Smooth muscle cell (in vitro differentiated cells): ENCODE measurements around the gene SLC6A4. TPM values are rescaled to one million over a fixed set of nuclear protein-coding genes. Genes with fewer than 3 reads are reported as not detected.

Experiments
- DNase-seq: peaks from one replicate; lab custom pipeline; 2025; ENCODE audit not compliant: unreplicated experiment; lab: John Stamatoyannopoulos, UW
- H2AFZ ChIP-seq: fragments of 200-600 bp; sonication (generic); 2 replicates; pipeline ENCODE4 v1.6.0; 2016; ENCODE audit warnings: antibody characterized with exemption, low read depth, mild to moderate bottlenecking
- H3F3A ChIP-seq: fragments of 200-600 bp; sonication (generic); 2 replicates; pipeline ENCODE4 v1.6.0; 2017; ENCODE audit warnings: antibody characterized with exemption, low read depth
- H3K27ac ChIP-seq: fragments of 200-600 bp; sonication (generic); 2 replicates; pipeline ENCODE4 v1.5.1; 2016; ENCODE audit warnings: low read depth, mild to moderate bottlenecking
- H3K27me3 ChIP-seq: fragments of 200-600 bp; sonication (generic); 2 replicates; pipeline ENCODE4 v1.6.1; 2016; ENCODE audit warnings: low read depth, mild to moderate bottlenecking
- H3K36me3 ChIP-seq: fragments of 200-600 bp; sonication (generic); 2 replicates; pipeline ENCODE4 v1.5.1; 2016; ENCODE audit warnings: low read depth
- H3K4me1 ChIP-seq: fragments of 200-600 bp; sonication (generic); 2 replicates; pipeline ENCODE4 v1.5.1; 2016; ENCODE audit warnings: low read depth
- H3K4me2 ChIP-seq: fragments of 200-600 bp; sonication (generic); 2 replicates; pipeline ENCODE4 v1.6.0; 2016; ENCODE audit warnings: mild to moderate bottlenecking
- H3K4me3 ChIP-seq: fragments of 200-600 bp; sonication (generic); 2 replicates; pipeline ENCODE4 v1.5.1; 2016; ENCODE audit warnings: mild to moderate bottlenecking
- H3K79me2 ChIP-seq: fragments of 200-600 bp; sonication (generic); 2 replicates; pipeline ENCODE4 v1.6.0; 2016; ENCODE audit warnings: low read depth, mild to moderate bottlenecking
- H3K9ac ChIP-seq: fragments of 200-600 bp; sonication (generic); 2 replicates; pipeline ENCODE4 v1.6.0; 2016; ENCODE audit warnings: low read depth
- H3K9me3 ChIP-seq: fragments of 200-600 bp; sonication (generic); replicated peaks from 2 replicates; pipeline ENCODE4 v1.5.1; 2016; ENCODE audit warnings: low read depth
- H4K20me1 ChIP-seq: fragments of 200-600 bp; sonication (generic); 2 replicates; pipeline ENCODE4 v1.6.0; 2016; ENCODE audit warnings: low read depth
- WGBS: methylation state at CpG from one replicate; pipeline ENCODE4 v1.1.7; 2016; ENCODE audit warnings: low lambda C conversion rate; 5-methylcytosine and 5-hydroxymethylcytosine counted together
- polyA plus RNA-seq: library from polyadenylated mRNA; unstranded; fragments of >200 nt; fragmentation: Nextera tagmentation; extraction: Ambion mirVana; gene quantifications from 2 replicates; pipeline ENCODE4 v1.2.1, GENCODE V29; 2016
- total RNA-seq: library from RNA; depleted of rRNA; stranded (reverse); fragments of >200 nt; gene quantifications from 2 replicates; pipeline ENCODE4 v1.2.3, GENCODE V29; 2014
- TF ChIP-seq, protein P1 (sequence below): fragments of 200-600 bp; sonication (generic); IDR thresholded peaks from 2 replicates; pipeline ENCODE4 v1.5.1; 2017; ENCODE audit warnings: borderline replicate concordance, mild to moderate bottlenecking, antibody characterized with exemption; ENCODE audit not compliant: insufficient read depth, poor library complexity, severe bottlenecking

The SLC6A4 gene
- total and polyA plus RNA-seq, 2 experiments from 2014 or later: 0.11 to 0.49 TPM

DNA sequence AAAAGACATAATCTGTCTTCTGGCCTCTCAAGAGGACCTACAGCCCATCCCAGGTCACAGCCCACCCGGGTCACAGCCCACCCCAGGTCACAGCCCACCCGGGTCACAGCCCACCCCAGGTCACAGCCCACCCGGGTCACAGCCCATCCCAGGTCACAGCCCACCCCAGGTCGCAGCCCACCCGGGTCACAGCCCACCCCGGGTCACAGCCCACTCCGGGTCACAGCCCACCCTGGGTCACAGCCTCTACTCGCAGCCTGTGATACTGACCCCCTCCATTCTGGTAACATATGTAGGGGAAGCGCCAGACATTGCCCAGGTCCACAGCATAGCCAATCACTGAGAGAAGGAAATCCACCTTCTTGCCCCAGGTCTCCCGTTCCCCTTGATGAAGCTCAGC lies 14.2 kb downstream of the SLC6A4 start:
- DNase-seq: no peak
- no peaks in the 10 kb centered on the region for H3K27me3 ChIP-seq
- H2AFZ ChIP-seq: no peak overlapping the region
- no peaks in the 10 kb centered on the region for H3K9me3 ChIP-seq
- H3F3A ChIP-seq: no peaks in the 10 kb centered on the region
- no peaks in the 10 kb centered on the region for H3K79me2 ChIP-seq
- 82% methylated on average over 1 of the region's 10 CpGs for WGBS
- no peak overlapping the region for H3K4me3 ChIP-seq
- no peak overlapping the region for H3K9ac ChIP-seq
- TF ChIP-seq, protein P1, sequence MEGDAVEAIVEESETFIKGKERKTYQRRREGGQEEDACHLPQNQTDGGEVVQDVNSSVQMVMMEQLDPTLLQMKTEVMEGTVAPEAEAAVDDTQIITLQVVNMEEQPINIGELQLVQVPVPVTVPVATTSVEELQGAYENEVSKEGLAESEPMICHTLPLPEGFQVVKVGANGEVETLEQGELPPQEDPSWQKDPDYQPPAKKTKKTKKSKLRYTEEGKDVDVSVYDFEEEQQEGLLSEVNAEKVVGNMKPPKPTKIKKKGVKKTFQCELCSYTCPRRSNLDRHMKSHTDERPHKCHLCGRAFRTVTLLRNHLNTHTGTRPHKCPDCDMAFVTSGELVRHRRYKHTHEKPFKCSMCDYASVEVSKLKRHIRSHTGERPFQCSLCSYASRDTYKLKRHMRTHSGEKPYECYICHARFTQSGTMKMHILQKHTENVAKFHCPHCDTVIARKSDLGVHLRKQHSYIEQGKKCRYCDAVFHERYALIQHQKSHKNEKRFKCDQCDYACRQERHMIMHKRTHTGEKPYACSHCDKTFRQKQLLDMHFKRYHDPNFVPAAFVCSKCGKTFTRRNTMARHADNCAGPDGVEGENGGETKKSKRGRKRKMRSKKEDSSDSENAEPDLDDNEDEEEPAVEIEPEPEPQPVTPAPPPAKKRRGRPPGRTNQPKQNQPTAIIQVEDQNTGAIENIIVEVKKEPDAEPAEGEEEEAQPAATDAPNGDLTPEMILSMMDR: no peak
- H4K20me1 ChIP-seq: no peaks in the 10 kb centered on the region
- no peak overlapping the region for H3K27ac ChIP-seq
- H3K4me1 ChIP-seq: peaks cover 7% of the 10 kb centered on the region
- no peak overlapping the region for H3K4me2 ChIP-seq
- no peaks in the 10 kb centered on the region for H3K36me3 ChIP-seq

DNA sequence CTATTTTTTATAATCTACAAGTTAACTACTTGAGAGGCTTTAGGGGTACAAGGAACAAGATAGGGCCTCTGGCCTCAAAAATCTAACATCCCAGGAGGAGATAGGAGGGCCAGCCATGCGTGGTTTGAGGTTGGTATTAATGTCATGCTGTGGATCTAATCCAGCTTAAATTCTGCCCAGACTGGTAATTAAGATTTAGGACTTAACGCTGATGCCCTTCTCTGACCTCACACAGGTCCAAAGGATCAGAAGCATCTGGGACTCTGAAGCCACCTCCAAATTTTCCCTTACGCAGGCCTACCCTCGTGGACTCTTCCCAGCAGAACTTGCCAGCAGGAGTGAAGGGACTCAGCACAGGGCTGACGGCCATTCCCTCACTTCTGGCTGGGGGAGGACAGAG lies 15.1 kb downstream of the SLC6A4 start:
- H3K9me3 ChIP-seq: no peaks in the 10 kb centered on the region
- no peak overlapping the region for H3K27ac ChIP-seq
- DNase-seq: no peak
- H3K79me2 ChIP-seq: no peaks in the 10 kb centered on the region
- H3K36me3 ChIP-seq: no peaks in the 10 kb centered on the region
- H2AFZ ChIP-seq: no peak overlapping the region
- TF ChIP-seq, protein P1: no peak
- WGBS: 88% methylated on average over 5 of the region's 5 CpGs
- no peaks in the 10 kb centered on the region for H3F3A ChIP-seq
- no peak overlapping the region for H3K9ac ChIP-seq
- H3K4me1 ChIP-seq: peaks cover 7% of the 10 kb centered on the region
- no peak overlapping the region for H3K4me3 ChIP-seq
- H3K27me3 ChIP-seq: no peaks in the 10 kb centered on the region
- no peaks in the 10 kb centered on the region for H4K20me1 ChIP-seq
- H3K4me2 ChIP-seq: no peak overlapping the region

DNA sequence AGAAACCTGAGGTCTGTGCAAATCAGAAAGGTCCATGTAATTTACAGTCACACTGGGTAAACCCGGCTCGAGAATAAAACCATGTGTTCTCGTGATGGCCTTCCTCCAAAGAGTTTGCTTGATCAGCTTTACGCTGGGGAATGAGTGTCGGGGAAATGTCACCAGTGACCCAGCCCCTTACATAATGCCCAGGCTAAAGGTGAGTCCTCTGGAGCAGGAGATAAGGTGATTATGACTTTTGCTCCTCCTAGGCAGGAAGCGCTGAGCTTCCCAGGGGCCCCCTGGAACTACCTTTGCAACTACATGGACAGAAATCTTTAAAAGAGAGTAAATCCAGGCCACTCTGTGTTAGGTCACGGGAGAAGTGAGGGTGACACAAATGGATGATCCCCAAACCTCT lies 15.7 kb downstream of the SLC6A4 start:
- DNase-seq: no peak
- H3K9me3 ChIP-seq: no peaks in the 10 kb centered on the region
- TF ChIP-seq, protein P1: no peak
- H4K20me1 ChIP-seq: no peaks in the 10 kb centered on the region
- H3K36me3 ChIP-seq: no peaks in the 10 kb centered on the region
- H3F3A ChIP-seq: no peaks in the 10 kb centered on the region
- no peak overlapping the region for H2AFZ ChIP-seq
- H3K4me3 ChIP-seq: no peak overlapping the region
- H3K4me1 ChIP-seq: peaks cover 7% of the 10 kb centered on the region
- H3K27me3 ChIP-seq: no peaks in the 10 kb centered on the region
- 81% methylated on average over 7 of the region's 7 CpGs for WGBS
- no peak overlapping the region for H3K9ac ChIP-seq
- H3K4me2 ChIP-seq: no peak overlapping the region
- H3K79me2 ChIP-seq: no peaks in the 10 kb centered on the region
- H3K27ac ChIP-seq: no peak overlapping the region

DNA sequence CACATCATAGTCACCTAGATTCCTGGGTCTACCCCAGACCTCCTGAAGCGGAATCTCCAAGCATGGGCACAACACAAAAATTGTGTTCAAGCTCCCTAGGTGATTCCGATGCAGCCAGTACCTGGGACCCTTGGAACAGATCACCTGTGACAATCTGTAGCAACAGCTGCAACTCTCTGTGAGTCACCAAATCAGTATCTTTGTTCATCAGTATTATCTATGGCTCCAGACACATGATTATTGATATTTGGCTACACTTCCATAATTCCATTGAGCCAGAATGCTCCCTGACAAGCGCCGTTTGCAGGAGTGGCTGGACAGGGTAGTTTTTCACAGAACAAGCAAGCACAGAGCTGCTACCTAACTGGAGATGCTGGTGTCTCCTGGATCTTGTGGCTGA lies 16.2 kb downstream of the SLC6A4 start:
- Histone ChIP-seq H3K79me2 (no peaks in the 10 kb centered on the region), H4K20me1 (no peaks in the 10 kb centered on the region), H3K27ac (no peak overlapping the region), H3K36me3 (no peaks in the 10 kb centered on the region), H2AFZ (no peak overlapping the region), H3K27me3 (no peaks in the 10 kb centered on the region), H3K4me1 (peaks cover 7% of the 10 kb centered on the region), H3K4me3 (no peak overlapping the region), H3K9me3 (no peaks in the 10 kb centered on the region), H3K4me2 (no peak overlapping the region), H3F3A (no peaks in the 10 kb centered on the region), H3K9ac (no peak overlapping the region)
- DNase-seq: no peak
- TF ChIP-seq, protein P1: no peak
- 93% methylated on average over 4 of the region's 4 CpGs for WGBS
